CD4-positive, CD25-positive, alpha-beta regulatory T cell (primary cell): Measurements from ENCODE around the gene C6orf62. TPM values are rescaled to one million over a fixed set of nuclear protein-coding genes. Genes with fewer than 3 reads are reported as not detected.
"Not testable (repeated sequence)": the region's sequence is repeated elsewhere in the genome, so short reads cannot be mapped to it uniquely, and the experiment has no call there.

Source experiments
- ATAC-seq, 2 donors: fragments of 150-1000 bp; cut with Tn5 transposase; one replicate each; pipeline ENCODE4 v1.10.0; 2021; ENCODE audit warnings: low read depth in 2 of 2, moderate number of reproducible peaks in 2 of 2, moderate library complexity in 1 of 2
- DNase-seq, 3 donors: peaks; one replicate each; pipeline versions ENCODE4 v3.0.0 to v3.0.0-alpha.2; 2012 to 2022; ENCODE audit warnings: mixed read lengths in 1 of 3
- H3K27ac ChIP-seq: one replicate; pipeline ENCODE4 v1.7.0; 2013; ENCODE audit warnings: mild to moderate bottlenecking, low read length; ENCODE audit not compliant: insufficient read depth, poor library complexity, severe bottlenecking
- H3K27me3 ChIP-seq: one replicate; pipeline ENCODE4 v1.7.0; 2013; ENCODE audit warnings: low read length; ENCODE audit not compliant: control insufficient read depth, insufficient read depth
- H3K36me3 ChIP-seq: one replicate; pipeline ENCODE4 v1.7.0; 2013; ENCODE audit warnings: mild to moderate bottlenecking, low read length, moderate library complexity; ENCODE audit not compliant: control insufficient read depth, insufficient read depth
- H3K4me1 ChIP-seq: 2 replicates; pipeline ENCODE4 v1.7.0; 2013; ENCODE audit warnings: mild to moderate bottlenecking, low read length; ENCODE audit not compliant: insufficient read depth, control insufficient read depth, poor library complexity, severe bottlenecking
- H3K4me3 ChIP-seq: one replicate; pipeline ENCODE4 v1.7.0; 2013; ENCODE audit warnings: low read depth, mild to moderate bottlenecking, low read length, moderate library complexity
- H3K9me3 ChIP-seq, 2 experiments: 1 replicate in 1 of 2; 2 replicates in 1 of 2; pipeline ENCODE4 v1.7.0; 2013; ENCODE audit warnings: low read length in 2 of 2, mild to moderate bottlenecking in 1 of 2, moderate library complexity in 1 of 2; ENCODE audit not compliant: control insufficient read depth in 2 of 2
- H3K27ac Mint-ChIP-seq, 3 donors: one replicate each; pipeline ENCODE4 v1.8.0; 2020 to 2022; ENCODE audit warnings: mild to moderate bottlenecking in 3 of 3, mixed read lengths in 3 of 3, moderate library complexity in 2 of 3
- H3K27me3 Mint-ChIP-seq: one replicate; pipeline ENCODE4 v1.8.0; 2022; ENCODE audit warnings: mild to moderate bottlenecking, mixed read lengths
- H3K36me3 Mint-ChIP-seq: one replicate; pipeline ENCODE4 v1.8.0; 2020; ENCODE audit warnings: mixed read lengths
- H3K4me1 Mint-ChIP-seq, 4 donors: one replicate each; pipeline ENCODE4 v1.8.0; 2020 to 2022; ENCODE audit warnings: mixed read lengths in 4 of 4, mild to moderate bottlenecking in 1 of 4
- H3K4me3 Mint-ChIP-seq, 4 donors: one replicate each; pipeline ENCODE4 v1.8.0; 2020 to 2022; ENCODE audit warnings: mild to moderate bottlenecking in 4 of 4, mixed read lengths in 4 of 4, moderate library complexity in 3 of 4
- H3K9me3 Mint-ChIP-seq, 7 donors: one replicate each; pipeline ENCODE4 v1.8.0; 2020 to 2022; ENCODE audit warnings: mixed read lengths in 7 of 7, mild to moderate bottlenecking in 3 of 7, moderate library complexity in 2 of 7
- polyA plus RNA-seq, 4 donors: library from polyadenylated mRNA; unstranded; fragments of 300-500 nt; fragmentation: Illumina TruSeq; gene quantifications; one replicate each; pipeline ENCODE4 v1.2.3, GENCODE V29; 2021
- total RNA-seq: library from RNA; stranded (reverse); gene quantifications from one replicate; pipeline ENCODE4 v1.2.3, GENCODE V29; 2022

C6orf62 gene
- total and polyA plus RNA-seq, 5 donors from 2014 or later: 91.7 to 124 (median 99.6) TPM

- Mint-ChIP-seq H3K9me3 (peaks cover 0 to 8% (median 0%) of the 10 kb centered on the region in 7 donors), H3K27me3 (peaks cover 32% of the 10 kb centered on the region), H3K36me3 (no peaks in the 10 kb centered on the region), H3K4me1 (peaks cover 0 to 9% (median 3%) of the 10 kb centered on the region in 4 donors), H3K27ac (no peak overlapping the region), H3K4me3 (no peak overlapping the region)
- H3K4me3 ChIP-seq: no peak overlapping the region
- ATAC-seq (no peak), DNase-seq (no peak)
- peaks cover 6% of the 10 kb centered on the region for H3K27me3 ChIP-seq
- no peaks in the 10 kb centered on the region for H3K9me3 ChIP-seq
- no peaks in the 10 kb centered on the region for H3K4me1 ChIP-seq
- H3K27ac ChIP-seq: no peak overlapping the region
- H3K36me3 ChIP-seq: no peaks in the 10 kb centered on the region
Observed at GRCh38 chr6:24738741-24739140, 19.8 kb upstream of the C6orf62 start.

GRCh38 chr6:24734710-24735109, 15.8 kb upstream of the C6orf62 start:
- not testable (repeated sequence) for H3K36me3 ChIP-seq, H3K27ac Mint-ChIP-seq, H3K4me3 ChIP-seq, H3K4me1 Mint-ChIP-seq, DNase-seq, H3K4me3 Mint-ChIP-seq, H3K27ac ChIP-seq, H3K36me3 Mint-ChIP-seq, H3K4me1 ChIP-seq, ATAC-seq, H3K27me3 ChIP-seq
- peaks cover 1 to 21% (median 11%) of the 10 kb centered on the region in 7 donors for H3K9me3 Mint-ChIP-seq
- peaks cover 5 to 21% of the 10 kb centered on the region in 2 experiments for H3K9me3 ChIP-seq
- H3K27me3 Mint-ChIP-seq: peaks cover 38% of the 10 kb centered on the region

- H3K9me3 Mint-ChIP-seq: peaks cover 1 to 23% (median 11%) of the 10 kb centered on the region in 7 donors
- peaks cover 41% of the 10 kb centered on the region for H3K27me3 Mint-ChIP-seq
- H3K27ac ChIP-seq: no peak overlapping the region
- no peak overlapping the region for H3K27ac Mint-ChIP-seq
- peaks cover 5 to 21% of the 10 kb centered on the region in 2 experiments for H3K9me3 ChIP-seq
- no peaks in the 10 kb centered on the region for H3K36me3 ChIP-seq
- no peaks in the 10 kb centered on the region for H3K36me3 Mint-ChIP-seq
- H3K4me1 Mint-ChIP-seq: peaks cover 0 to 3% (median 0%) of the 10 kb centered on the region in 4 donors
- no peak for DNase-seq
- no peak overlapping the region for H3K4me3 ChIP-seq
- H3K4me1 ChIP-seq: no peaks in the 10 kb centered on the region
- ATAC-seq: no peak
- peaks cover 8% of the 10 kb centered on the region for H3K27me3 ChIP-seq
- H3K4me3 Mint-ChIP-seq: no peak overlapping the region
Observed at GRCh38 chr6:24734166-24734565, 15.2 kb upstream of the C6orf62 start.

- peaks cover 1 to 23% (median 12%) of the 10 kb centered on the region in 7 donors for H3K9me3 Mint-ChIP-seq
- H3K4me1 ChIP-seq, H3K27ac Mint-ChIP-seq, DNase-seq, H3K36me3 Mint-ChIP-seq, H3K4me3 ChIP-seq, H3K27ac ChIP-seq, ATAC-seq, H3K4me3 Mint-ChIP-seq, H3K4me1 Mint-ChIP-seq, H3K36me3 ChIP-seq: not testable (repeated sequence)
- peaks cover 51% of the 10 kb centered on the region for H3K27me3 Mint-ChIP-seq
- H3K9me3 ChIP-seq: peaks cover 5 to 21% of the 10 kb centered on the region in 2 experiments
- peaks cover 25% of the 10 kb centered on the region for H3K27me3 ChIP-seq
Observed at GRCh38 chr6:24731456-24732134, 12.6 kb upstream of the C6orf62 start.

- H3K27ac ChIP-seq, ATAC-seq, H3K27ac Mint-ChIP-seq, H3K4me1 Mint-ChIP-seq, H3K4me1 ChIP-seq, H3K4me3 Mint-ChIP-seq, H3K36me3 ChIP-seq, DNase-seq, H3K4me3 ChIP-seq, H3K36me3 Mint-ChIP-seq: not testable (repeated sequence)
- Mint-ChIP-seq H3K9me3 (peaks cover 1 to 23% (median 12%) of the 10 kb centered on the region in 7 donors), H3K27me3 (peaks cover 52% of the 10 kb centered on the region)
- peaks cover 22% of the 10 kb centered on the region for H3K27me3 ChIP-seq
- peaks cover 5 to 21% of the 10 kb centered on the region in 2 experiments for H3K9me3 ChIP-seq
Observed at GRCh38 chr6:24730653-24731052, 11.7 kb upstream of the C6orf62 start.

GRCh38 chr6:24723270-24723669, 4.3 kb upstream of the C6orf62 start:
- Histone ChIP-seq H3K36me3 (no peaks in the 10 kb centered on the region), H3K4me1 (peaks cover 22% of the 10 kb centered on the region), H3K4me3 (no peak overlapping the region), H3K9me3 (no peaks in the 10 kb centered on the region), H3K27me3 (peaks cover 11% of the 10 kb centered on the region), H3K27ac (no peak overlapping the region)
- DNase-seq (no peak), ATAC-seq (no peak)
- Mint-ChIP-seq H3K4me3 (peak overlapping the region in 1 of 4 donors; percentile 26), H3K4me1 (peaks cover 6 to 20% (median 17%) of the 10 kb centered on the region in 4 donors), H3K27me3 (peaks cover 27% of the 10 kb centered on the region), H3K9me3 (peaks cover 0 to 2% (median 0%) of the 10 kb centered on the region in 7 donors), H3K27ac (peak overlapping the region in 2 of 3 donors; percentile 65 to 79), H3K36me3 (peaks cover 7% of the 10 kb centered on the region)

GRCh38 chr6:24721461-24722215, 2.7 kb upstream of the C6orf62 start:
- Histone ChIP-seq H3K4me1 (peaks cover 35% of the 10 kb centered on the region), H3K27me3 (no peaks in the 10 kb centered on the region), H3K9me3 (no peaks in the 10 kb centered on the region), H3K27ac (peak overlapping the region; percentile 100), H3K36me3 (no peaks in the 10 kb centered on the region), H3K4me3 (peak overlapping the region; percentile 89)
- peak overlapping the region; percentile 98 to 100 (median 100) for H3K27ac Mint-ChIP-seq
- H3K4me1 Mint-ChIP-seq: peaks cover 17 to 36% (median 28%) of the 10 kb centered on the region in 4 donors
- peaks cover 14% of the 10 kb centered on the region for H3K36me3 Mint-ChIP-seq
- DNase-seq: no peak
- peak; percentile 52 to 63 for ATAC-seq
- H3K4me3 Mint-ChIP-seq: peak overlapping the region; percentile 91 to 100 (median 95)
- peaks cover 0 to 1% (median 0%) of the 10 kb centered on the region in 7 donors for H3K9me3 Mint-ChIP-seq
- peaks cover 17% of the 10 kb centered on the region for H3K27me3 Mint-ChIP-seq
